Measurements from ENCODE around the gene RHNO1.

RHNO1 gene

DNA sequence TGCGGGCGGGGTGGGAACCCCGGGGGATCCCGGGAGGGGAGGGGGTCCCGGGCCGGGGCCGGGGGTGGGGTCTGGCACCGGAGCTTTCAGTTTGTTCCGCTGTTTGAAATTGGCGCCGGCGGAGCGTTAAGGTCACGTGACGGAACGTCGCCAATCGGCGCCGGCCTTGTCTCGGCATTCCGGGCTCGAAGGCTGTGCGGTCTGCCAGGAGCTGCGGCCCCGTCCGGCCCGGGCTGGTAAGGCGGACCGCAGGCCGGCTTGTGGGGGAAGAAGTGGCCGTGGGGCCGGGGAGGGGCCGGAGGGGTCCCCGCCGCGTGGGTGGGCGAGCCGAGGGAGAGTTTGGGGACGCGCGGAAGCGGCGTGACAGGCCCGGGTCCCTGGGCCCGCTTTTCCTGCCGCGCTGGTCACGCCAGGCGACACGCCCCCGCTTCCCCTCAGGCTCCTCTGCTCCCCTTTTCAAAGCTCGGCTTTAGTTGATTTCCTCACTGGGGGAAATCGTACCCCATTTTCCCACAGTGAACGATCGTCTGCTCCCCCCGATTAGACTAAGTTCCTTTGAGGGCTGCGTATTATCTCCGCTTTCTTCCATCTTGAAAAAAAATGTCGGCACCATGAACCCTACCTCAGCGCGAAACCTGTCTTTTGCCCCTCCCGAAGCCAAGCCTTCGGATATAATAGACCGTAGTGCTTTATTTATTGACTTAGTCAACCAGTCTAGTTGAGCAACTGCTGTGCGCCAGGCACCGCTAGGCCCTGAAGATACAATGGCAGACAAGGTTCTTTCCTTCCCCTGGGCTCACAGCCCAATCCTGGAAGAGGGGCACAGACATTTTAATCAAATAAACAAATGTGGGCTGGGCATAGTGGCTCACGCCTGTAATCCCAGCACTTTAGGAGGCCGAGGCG is at the start of gene RHNO1, which contains the start of gene FOXM1:
Gene RHNO1 (plus strand): TSS at position 177 of the 906 bp plus-strand sequence. CDS start 8,144 bp downstream, outside the sequence.
Gene FOXM1 (minus strand): TSS at position 128 of the 906 bp plus-strand sequence. CDS start 2,696 bp downstream, outside the sequence.
- DNase-seq (ENCODE audit: low spot score) = peak; percentile 95
- no peak for TF ChIP-seq CTCF (IDR thresholded peaks at IDR 0.05; ENCODE audit: borderline replicate concordance, control extremely low read depth, extremely low read depth, insufficient read depth, missing control alignments)
- in situ Hi-C loops (cut with MboI; ENCODE audit: low sequenced_read_pairs, unreplicated experiment) = no loop called here

GRCh38 chr12:2829275-2829674 is 47.7 kb upstream of the RHNO1 start:
- TF ChIP-seq CTCF (IDR thresholded peaks at IDR 0.05; ENCODE audit: borderline replicate concordance, control extremely low read depth, extremely low read depth, insufficient read depth, missing control alignments) = no peak
- in situ Hi-C loops (cut with MboI; ENCODE audit: low sequenced_read_pairs, unreplicated experiment) = no loop called here
- no peak for DNase-seq (ENCODE audit: low spot score)

DNA sequence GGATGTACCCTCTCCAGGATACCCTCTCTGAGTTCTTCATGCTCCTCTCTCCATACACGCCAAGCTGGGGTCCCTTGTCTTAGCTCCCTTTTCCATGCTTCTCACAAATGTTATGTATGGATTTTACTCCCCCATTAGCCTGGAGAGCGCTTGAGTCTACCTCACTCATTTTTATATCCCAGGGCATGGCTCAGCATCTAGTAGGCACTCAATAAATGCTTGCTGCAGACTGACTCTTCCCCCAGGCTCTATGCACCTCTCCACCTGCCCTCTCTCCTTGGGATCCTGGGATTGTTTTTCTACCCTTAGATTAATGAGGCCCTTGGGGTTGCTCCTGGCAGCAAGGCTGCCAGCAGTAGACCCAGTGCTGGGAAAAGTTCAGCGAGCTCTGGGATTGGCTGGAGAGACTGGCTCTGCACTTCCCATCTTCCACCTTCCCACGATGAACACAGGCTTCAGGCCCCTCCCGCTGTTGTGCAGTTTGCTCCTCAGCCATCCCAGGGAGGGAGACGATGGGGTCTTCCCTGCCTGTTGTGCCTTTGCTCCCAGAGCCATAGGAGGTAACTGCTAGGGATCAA is 44.4 kb upstream of the RHNO1 start:
- no peak for DNase-seq (ENCODE audit: low spot score)
- no peak for TF ChIP-seq CTCF (IDR thresholded peaks at IDR 0.05; ENCODE audit: borderline replicate concordance, control extremely low read depth, extremely low read depth, insufficient read depth, missing control alignments)

GRCh38 chr12:2833327-2833726 is 43.7 kb upstream of the RHNO1 start:
- DNase-seq (ENCODE audit: low spot score) = no peak
- no peak for TF ChIP-seq CTCF (IDR thresholded peaks at IDR 0.05; ENCODE audit: borderline replicate concordance, control extremely low read depth, extremely low read depth, insufficient read depth, missing control alignments)
- in situ Hi-C loops (cut with MboI; ENCODE audit: low sequenced_read_pairs, unreplicated experiment) = no loop called here

More for the DNA sequence above, 44.4 kb upstream of the RHNO1 start:
- in situ Hi-C loops (cut with MboI; ENCODE audit: low sequenced_read_pairs, unreplicated experiment) = no loop called here

DNA sequence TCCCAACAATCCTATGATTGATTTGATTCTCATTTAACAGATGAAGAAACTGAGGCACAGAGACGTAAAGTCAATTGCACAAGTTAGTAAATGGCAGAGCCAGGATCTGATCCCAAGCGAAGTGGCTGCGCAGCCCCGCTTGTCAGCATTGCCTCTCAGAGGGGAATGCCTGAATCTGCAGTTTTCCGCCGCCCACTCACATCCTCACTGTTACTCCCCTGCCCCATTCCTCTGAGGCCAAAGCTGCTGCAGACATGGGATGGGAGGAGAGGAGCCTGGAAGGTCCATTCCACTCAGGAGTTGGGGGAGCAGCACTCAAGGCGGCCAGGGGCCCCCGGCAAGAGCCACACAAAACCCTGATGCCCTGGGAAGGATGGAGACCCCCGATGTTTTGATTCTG is 43.2 kb upstream of the RHNO1 start:
- DNase-seq (ENCODE audit: low spot score) = no peak
- in situ Hi-C loops (cut with MboI; ENCODE audit: low sequenced_read_pairs, unreplicated experiment) = no loop called here
- TF ChIP-seq CTCF (IDR thresholded peaks at IDR 0.05; ENCODE audit: borderline replicate concordance, control extremely low read depth, extremely low read depth, insufficient read depth, missing control alignments) = no peak

DNA sequence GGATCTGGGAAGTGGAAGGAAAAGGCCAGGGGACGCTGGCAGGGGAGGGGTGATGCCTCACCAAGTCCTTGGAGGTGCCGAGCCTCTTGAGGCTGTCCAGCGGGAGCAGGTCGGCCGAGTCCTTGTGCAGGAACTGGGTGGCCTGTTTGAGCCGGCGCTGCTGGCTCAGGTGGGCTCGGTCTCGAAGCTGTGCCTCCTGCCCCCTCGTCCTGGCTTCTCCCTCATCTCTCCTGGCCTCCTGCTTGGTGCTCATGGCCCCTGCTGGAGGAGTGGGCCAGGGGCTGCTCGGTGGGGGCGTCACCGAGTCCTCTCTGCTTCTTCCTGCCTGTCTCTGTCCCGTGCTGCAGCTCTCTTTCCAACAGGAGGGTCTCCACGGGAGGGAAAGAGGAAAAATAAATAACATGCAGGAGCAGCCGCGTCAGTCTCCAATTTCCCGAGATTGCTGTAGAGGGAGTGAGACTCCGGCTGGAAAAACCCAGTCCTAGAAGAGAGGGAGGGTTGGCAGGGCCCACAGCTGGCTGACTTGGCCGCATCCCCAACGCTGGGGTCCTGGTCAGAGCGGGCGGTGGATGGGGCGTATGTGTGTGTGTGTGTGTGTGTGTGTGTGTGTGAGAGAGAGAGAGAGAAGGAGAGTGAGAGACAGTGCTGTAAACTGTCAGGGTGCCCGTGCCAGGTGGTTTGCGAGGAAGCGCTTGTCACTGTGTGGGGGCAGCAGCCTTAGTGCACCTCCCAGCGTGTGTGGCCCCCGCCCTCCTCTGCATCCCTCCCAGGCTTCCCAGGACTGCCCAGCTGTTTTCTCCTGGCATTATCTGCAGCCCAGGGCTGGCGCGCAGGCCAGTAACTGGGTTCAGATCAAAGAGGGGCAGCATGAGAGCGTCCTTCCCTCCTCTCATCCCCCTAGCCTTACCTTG is 42.2 kb upstream of the RHNO1 start, which contains the start of gene NRIP2:
Gene NRIP2 (minus strand): TSS at position 455 of the 911 bp plus-strand sequence. CDS start 52 bp downstream, at position 403.
- TF ChIP-seq CTCF (IDR thresholded peaks at IDR 0.05; ENCODE audit: borderline replicate concordance, control extremely low read depth, extremely low read depth, insufficient read depth, missing control alignments) = no peak
- in situ Hi-C loops (cut with MboI; ENCODE audit: low sequenced_read_pairs, unreplicated experiment) = no loop called here
- no peak for DNase-seq (ENCODE audit: low spot score)

Data from GM13976 (cell line).